Stimulated activated naive CD4-positive, alpha-beta T cell treated with Interleukin-2 at 50 U/mL for 16 hours (primary cell): ENCODE measurements around the gene LIMA1.
"Not testable (repeated sequence)": the region's sequence is repeated elsewhere in the genome, so short reads cannot be mapped to it uniquely, and the experiment has no call there.

Experiments
- DNase-seq: peaks from one replicate; lab custom pipeline; 2025; lab: John Stamatoyannopoulos, UW

The LIMA1 gene

DNA sequence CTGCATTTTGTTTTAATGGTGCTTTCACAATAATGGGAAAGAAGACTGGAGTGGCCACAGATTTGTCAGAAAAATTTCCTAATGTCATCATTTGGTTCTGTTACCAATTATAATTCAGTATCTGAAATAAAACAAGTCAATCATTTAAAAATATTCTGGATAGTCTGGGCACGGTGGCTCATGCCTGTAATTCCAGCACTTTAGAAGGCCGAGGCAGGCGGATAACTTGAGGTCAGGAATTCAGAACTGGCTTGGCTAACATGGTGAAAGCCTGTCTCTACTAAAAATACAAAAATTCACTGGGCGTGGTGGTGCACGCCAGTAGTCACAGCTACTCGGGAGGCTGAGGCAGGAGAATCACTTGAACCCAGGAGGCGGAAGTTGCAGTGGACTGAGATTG, 4.0 kb upstream of the LIMA1 start:
- no peak for DNase-seq

DNA sequence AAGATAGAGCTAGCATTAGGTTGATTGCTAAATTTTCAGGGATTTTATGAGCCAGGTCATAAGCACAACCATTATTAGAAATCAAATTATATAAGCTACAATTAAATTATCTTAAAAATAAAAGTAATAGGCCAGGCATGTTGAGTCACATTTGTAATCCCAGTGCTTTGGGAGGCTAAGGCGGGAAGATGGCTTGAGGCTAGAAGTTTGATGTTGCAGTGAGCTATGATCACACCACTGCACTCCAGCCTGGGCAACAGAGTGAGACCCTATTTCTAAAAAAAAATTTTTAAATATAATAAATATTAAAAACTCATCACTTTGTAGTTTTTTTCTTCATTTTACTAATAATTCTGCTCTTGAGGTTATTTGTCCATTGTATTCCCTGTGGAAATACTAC, 1.9 kb upstream of the LIMA1 start:
- no peak for DNase-seq

DNA sequence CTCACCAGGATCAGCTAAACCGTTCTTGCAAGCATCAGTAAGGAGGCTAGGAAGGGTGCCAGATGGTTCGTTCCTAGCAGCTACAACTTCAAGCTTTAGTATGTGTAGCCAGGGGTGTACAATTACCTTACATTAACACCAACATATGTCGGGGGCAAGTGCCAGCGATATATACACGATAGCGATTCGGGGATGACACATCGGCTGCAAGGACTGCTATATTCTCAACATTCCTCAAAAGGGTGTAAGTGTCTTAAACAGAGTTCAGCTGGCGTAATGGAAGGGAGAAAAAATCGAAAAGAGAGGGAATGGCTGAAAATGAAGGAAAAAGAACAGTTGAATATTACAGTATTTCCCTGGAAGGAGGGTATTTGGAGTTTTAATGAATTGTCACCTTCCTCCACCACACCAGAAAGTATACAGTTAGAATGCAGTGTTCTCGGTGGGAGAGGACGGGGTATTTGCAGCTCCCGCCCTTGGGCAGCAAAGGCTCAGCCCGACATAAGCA, 545 bp downstream of the LIMA1 start:
- no peak for DNase-seq

DNA sequence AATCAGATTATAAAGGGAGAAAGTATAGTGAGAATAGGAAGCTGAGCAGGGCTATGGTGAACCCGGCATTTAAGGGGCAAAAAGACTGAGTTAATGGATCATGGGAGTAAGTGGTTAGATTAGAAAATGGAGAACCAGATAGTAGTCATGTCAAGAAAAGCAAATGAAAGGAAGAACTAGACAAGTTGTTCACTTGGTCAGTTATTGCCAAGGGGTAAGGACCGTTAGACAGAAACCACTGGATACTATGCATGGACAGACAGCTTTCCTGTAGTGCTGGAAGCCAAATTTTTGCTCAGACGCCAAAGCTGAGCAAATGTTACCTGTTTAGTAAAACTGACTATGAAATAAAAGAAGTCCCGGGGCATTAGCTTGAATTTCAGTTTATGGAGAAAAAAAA, 3.8 kb downstream of the LIMA1 start:
- no peak for DNase-seq

DNA sequence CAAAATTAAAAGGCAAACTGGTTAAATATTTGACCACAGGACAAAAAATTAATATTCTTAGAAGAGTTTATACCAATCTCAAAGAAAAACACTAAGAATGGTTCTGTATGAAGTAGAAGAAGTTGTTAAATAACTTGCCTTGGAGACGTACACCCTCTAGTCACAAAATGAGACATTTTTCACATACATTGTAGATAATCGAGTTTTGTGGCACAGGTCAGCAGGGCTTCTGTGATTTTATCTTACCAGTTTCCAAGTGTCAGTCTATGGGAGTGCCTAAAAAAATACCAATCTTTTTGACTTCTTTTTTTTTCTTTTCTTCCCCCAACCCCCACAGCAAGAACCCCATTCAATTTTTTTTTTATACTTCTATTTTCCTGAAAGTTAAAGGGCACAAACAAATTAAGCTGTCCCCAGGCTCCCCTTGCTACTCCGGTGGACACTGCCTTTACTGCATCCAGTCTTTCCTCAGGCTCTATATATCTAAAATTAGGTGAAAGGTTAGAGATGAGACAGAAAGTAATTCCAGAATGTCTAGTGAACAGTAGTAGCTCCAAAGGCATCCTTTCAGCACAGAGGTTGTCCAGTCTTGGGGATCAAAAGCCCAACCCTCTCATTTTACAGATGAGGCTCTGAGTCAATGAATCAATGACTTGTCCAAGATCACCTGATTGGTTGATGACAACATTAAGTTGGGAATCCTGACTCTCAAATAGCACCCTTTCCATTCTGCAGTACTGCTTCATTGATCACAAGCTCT, 6.2 kb downstream of the LIMA1 start:
- DNase-seq = no peak

DNA sequence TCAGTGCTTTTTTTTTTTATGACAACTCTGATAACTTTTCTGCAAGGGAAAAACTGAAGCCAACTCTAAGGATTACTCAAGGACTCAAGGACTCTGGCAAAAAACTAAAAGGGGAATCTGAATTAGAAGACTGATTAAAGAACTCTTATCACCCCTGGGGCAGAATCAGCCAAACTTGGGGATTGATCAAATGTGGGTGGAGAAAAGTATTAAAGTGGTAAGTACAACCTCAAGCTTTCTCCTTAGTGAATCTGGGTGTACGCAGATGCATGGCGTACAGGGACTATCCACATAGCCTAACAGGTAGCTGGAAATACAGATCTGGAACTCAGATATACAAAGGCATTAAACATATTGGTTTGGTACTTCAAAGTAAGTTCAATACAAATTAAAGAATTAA, 7.3 kb downstream of the LIMA1 start:
- no peak for DNase-seq

DNA sequence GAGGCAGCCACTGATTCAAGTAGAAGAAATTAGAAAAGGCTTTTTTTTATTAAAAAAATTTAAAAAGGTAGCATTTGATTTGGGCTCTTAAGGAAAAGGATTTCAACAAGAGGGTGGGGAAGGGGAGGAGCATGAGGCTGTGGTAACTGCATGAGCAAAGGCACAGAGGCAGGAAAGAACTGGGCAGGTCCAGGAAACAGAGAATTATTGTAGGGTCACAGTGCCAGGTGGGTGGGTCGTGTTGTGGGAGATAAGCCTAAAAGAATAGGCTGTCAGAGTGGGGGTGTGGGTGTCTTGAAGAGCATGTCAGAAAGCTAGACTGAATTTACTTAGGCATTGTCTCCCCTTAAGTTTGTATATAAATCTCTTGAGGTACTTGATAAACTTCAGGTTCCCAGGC, 7.8 kb downstream of the LIMA1 start:
- no peak for DNase-seq

DNA sequence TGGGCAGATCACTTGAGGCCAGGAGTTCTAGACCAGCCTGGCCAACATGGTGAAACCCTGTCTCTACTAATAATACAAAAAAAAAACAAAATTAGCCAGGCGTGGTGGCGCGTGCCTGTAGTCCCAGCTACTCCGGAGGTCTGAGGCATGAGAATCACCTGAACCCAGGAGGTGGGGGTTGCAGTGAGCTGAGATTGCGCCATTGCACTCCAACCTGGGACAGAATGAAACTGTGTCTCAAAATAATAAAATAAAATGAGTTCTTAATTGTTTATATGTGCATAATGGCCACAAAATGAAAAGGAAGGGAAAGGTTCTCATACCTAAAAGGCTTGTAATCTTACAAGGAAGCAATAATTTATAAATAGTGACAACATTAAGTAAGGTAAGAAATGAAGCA, 8.2 kb downstream of the LIMA1 start:
- DNase-seq = not testable (repeated sequence)

DNA sequence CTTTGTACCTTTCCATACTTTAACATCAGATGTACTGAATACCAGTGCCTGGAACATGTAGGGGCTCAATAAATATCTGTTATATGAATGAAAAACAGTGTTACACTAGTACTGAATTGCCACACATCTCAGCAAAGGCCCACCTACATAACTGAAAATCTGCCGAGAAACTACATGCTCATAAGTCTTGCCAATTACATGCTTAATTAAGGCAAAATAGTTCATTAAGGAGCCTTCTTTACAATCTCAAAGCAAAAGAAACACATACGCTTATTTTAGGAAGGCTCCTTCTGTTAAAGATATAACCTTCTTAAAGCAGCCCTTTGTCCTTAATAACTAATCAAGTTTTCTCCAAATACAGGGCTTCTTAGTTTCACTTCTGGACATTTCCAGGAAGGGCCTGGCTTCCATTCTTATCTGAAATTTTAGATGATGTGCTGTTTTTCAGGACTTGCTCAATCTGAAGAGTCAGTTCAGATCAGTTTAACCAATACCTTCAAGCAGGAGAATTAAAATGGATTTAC, 11.5 kb downstream of the LIMA1 start:
- no peak for DNase-seq

DNA sequence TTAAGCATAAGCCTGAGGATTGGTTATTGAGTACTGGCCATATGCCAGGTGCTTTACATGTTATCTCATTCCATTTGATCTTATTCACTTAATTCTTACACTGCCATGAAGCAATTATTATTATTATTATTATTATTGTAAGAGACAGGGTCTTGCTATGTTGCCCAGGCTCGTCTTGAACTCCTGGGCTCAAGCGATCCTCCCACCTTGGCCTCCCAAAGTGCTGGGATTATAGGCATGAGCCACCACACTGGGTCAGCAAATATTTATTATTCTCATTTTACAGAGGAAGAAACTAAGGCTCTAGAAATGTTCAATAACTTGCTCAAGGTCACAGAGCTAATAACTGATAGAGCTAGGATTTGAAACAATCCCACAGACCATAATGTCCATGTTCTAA, 14.8 kb downstream of the LIMA1 start:
- no peak for DNase-seq

DNA sequence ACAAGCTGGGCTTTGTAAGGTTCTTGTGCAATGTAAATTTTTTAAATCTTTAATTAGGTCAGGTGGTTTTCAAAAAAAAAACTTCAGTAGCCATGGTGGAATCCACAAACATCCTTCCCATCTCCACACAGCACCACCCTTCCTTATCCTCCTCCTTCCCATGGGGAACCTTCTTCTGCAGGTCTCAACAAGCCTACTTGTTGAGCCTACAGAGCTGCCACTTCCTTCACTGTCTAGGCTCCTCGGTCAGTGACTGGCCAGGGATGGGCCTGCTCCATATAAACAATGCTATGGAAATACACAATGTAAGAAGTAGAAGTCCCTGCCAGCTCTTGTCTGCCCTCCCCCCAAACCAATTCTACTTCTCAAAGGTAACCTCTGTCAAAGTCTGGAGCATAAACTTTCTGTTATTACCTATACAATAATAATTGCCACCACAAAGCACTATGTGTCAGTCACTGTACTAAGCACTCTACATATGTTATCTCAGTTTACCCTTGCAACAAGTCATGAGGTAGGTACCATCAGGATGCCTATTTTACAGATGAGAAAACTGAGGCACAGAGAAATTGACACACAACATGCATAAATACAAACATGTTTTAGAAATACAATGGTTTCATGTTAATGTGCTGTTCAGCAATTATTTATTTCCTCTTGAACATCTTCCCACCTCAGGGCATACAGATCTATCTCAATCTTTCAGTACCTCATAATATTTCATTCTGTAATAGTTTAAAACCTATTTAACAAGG, 17.4 kb downstream of the LIMA1 start:
- no peak for DNase-seq

DNA sequence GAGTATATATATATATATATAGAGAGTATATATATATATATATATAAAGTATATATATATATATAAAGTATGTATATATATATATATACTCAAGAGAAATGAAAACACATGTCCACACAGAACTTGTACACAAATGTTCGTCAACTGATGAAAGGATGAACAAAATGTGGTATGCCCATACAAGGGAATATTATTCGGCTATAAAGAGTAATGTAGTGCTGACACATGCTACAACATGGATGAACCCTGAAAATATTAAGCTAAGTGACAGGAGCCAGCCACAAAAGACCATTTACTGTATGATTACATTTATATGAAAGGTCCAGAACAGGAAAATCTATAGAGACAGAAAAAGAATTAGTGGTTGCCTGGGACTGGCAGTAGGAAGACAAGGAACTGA, 19.5 kb downstream of the LIMA1 start:
- no peak for DNase-seq

DNA sequence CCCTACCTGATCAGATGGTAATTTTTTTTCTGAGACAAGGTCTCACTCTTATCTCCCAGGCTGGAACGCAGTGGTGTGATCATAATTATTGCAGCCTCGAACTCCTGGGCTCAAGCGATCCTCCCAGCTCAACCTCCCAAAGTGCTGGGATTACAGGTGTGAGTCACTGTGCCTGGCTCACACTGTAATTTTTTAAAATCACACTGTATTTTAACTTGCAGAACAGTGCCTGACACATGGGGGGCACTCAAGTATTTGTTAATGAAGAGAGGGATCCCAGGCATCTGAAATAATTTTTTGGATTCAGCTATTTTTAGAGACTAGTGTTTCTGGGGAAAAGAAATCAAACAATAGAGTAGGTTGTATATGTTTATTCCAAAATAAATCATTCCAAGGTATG, 21.7 kb downstream of the LIMA1 start:
- no peak for DNase-seq

DNA sequence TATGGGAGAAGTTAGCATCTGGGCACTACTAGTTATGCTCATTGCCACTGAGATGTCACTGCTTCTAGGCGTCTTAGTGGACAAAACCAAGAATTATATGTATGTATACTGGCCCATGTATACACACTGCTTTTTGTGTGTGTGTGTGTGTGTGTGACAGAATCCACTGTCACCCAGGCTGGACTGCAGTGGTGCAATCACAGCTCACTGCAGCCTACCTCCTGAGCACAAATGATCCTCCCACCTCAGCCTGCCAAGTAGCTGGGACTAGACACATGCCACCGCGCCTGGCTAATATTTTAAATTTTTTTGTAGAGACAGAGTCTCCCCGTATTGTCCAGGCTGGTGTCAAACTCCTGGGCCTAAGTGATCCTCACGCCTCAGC, 25.2 kb downstream of the LIMA1 start:
- DNase-seq = no peak

DNA sequence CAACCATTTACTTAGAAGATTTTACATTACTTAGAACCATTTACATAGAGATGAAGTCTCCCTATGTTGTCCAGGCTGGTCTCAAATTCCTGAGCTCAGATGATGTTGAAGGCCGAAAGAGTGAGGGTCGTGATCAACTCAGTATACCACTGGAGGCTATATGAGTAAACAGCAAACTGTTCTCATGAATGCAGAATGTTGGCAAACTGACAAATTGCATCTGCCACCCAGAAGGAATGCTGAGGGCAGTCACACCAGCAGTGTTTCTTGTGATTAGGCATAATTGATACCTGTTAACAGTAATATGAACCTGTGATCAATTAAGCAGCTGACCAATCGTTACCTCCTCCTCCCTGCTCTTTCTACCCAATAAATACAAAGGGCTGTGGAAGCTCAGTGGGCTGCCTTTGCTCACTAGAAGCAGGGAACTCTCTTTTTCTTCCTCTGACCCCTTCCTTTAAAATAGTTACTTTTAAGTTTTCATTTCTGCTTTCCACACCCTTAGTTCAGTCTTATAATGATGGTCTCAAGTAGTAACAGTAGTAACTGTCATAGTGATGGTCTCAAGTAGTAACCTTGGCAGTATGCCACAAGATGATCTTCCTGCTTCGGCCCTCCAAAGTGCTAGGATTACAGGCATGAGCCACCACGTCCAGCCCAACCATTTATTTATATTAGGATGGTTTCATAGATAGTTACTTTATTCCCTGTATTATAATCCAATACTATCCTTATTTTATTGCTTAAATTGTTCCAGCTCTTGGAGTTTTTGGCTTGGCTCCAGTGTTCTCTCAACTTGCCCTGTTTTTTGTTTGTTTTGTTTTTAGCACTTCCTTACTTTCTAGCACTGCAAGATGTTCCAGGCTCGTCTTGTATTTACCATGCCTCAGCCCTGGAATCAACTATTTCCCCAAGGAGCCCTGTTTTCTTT, 25.8 kb downstream of the LIMA1 start:
- no peak for DNase-seq

DNA sequence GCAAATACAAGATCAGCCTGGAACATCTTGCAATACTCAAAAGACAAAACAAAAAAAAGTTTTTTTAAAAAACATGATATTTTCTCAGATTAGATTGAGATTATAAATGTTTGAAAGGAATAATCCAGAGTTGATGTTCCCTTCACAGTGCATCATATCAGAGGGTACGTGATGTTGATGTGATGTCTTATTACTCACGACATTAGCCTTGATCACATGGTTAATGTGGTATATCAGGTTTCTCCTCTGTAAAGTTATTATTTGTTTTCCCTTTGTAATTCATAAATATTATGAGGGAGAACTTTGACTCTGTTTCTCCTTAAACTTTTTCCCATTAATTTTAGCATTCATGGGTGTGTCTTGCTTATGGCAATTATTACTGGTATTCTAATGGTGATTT, 26.6 kb downstream of the LIMA1 start:
- DNase-seq = no peak

DNA sequence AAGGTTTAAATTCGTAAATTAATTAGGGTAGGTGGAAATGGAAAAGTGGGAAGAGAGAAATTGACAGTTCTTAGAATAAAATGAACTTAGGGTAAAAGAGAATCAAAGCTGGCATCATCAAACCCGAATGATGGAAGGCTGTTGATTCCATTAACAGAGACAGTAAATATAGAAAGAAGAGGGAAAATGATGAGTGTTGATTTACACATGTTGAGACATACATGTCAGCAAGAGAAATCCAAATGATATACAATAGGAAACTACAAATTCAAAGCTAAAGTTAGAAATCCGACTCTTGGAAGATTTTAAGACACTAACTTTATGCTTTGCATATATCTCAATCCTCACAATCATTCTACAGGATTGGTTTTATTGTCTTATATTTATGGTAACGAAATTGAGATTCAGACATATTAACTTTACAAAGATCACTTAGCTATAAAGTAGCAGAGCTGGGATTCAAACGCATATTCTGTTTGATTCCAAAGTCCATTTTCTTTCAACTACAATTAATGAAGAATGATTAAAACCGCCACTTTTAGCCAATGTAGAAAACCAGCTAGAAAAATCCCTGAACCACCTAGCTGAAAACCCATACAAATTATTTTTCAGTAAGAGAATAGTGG, 30.2 kb downstream of the LIMA1 start:
- DNase-seq = no peak

DNA sequence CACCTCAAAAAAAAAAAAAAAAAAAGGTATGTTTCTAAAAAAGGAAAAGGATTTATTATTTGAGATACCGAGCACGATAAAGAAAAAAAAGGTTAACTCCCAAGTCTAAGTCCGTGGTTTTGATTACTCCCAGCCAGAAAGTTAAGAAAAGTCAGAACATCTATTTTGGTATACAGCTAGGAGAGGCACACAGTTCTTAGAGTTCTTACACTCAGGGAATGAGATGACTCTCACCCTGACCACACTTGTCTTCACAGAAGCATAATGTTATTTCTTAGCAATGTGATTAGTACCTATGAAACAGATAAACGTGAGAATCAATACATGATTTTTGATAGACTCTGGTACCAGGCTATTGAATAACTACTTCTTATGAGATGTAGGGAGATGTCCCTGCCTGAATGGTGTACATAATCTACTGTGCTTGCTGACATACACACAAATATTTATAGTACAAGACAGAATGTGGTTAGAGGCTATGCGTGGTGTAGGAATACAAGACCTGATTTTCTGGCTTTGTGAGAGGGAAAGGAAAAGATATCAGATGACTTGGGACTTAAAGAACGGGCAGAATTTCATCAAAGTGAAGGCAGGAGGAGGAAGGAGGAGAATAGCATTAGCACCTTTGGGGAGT, 31.6 kb downstream of the LIMA1 start:
- no peak for DNase-seq

DNA sequence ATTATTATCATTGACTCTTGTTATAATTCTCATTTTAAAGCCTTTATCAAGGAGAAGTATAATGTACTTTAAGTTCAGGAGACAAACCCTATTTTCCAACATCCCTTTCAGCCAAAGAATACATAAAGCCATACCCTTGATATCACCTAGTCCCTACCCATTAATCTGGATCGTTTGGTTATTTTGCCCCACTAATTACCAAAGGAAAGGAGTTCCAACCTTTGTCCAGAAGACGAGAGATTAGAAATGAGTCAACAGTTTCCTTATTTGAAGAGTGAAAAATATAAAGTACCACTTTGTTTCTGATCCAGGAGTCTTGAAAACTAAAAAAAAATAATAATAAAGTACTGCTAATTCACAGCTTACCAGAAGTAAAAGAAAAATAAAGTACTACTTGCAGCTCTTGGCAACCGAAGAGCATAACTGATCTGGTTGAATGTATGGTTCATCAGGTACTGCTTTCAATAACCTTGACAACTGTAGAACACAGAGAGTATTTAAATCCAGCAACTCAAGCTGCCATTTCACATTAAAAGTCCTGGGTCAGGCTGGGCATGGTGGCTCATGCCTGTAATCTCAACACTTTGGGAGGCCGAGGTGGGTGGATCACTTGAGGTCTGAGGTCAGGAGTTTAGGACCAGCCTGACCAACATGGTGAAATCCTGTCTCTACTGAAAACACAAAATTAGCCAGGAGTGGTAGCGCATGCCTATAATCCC, 33.7 kb downstream of the LIMA1 start:
- no peak for DNase-seq

DNA sequence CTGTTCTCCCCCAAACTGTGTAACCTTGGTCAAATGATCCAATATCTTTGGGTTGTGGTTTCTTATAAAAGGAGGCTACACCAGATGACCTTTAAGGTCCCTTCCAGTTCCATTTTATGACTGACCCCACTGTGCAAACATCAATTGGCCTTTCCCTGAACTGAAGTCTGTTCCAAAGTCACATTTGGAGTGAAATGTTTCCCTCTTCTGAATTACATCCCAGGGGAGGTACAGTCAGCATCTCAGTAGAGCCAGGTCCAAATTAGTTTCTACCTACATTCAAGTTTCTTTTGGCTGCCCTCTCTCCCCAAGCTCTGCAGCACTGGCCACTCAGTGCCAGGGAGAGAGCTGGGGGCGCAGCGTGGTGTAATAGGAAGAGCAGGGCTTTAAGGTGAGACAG, 34.4 kb downstream of the LIMA1 start:
- no peak for DNase-seq

DNA sequence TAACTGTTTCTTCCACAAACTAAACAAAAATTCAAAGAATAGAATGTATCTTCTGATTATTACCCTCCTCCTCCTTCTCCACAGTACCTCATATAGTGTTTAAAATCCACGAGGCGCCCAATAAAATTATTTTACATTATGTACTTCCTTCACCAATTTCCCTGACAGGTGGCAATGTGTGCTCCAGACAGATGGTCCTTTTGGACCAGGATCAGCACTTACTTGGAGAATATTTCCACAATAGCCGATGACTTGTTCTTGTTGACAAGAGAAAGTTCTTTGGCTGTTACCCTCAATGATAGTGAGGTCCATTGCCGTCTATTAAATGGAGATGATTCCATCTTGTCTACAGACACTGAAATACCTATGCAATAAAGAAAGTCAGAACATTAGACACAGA, 34.9 kb downstream of the LIMA1 start:
- DNase-seq = no peak
